Cardiac fibroblast (primary cell): ENCODE measurements around the gene ZNF444.

ENCODE experiments used
- DNase-seq, 2 donors: peaks; one replicate each; pipeline versions ENCODE4 v3.0.0 to v3.0.0-alpha.2; 2010; ENCODE audit warnings: low read depth in 2 of 2
- H3K4me3 ChIP-seq, 2 donors: replicated peaks in 1 of 2; 1 replicate in 1 of 2; 2 replicates in 1 of 2; pipeline ENCODE4 v1.5.1; 2011; ENCODE audit warnings: low read depth in 2 of 2, low read length in 2 of 2, mild to moderate bottlenecking in 2 of 2, moderate library complexity in 1 of 2
- CTCF ChIP-seq: IDR thresholded peaks from one replicate; pipeline ENCODE4 v1.5.1; 2011; ENCODE audit warnings: low read depth, mild to moderate bottlenecking, low read length, inconsistent platforms

Gene ZNF444

GRCh38 chr19:56114051-56114777 is 26.9 kb upstream of the ZNF444 start:
- no peak for DNase-seq
- H3K4me3 ChIP-seq, result no peak overlapping the region
- no peak for TF ChIP-seq CTCF

- DNase-seq, result no peak
- H3K4me3 ChIP-seq, result no peak overlapping the region
- no peak for TF ChIP-seq CTCF
Measured at GRCh38 chr19:56114778-56115110, 26.3 kb upstream of the ZNF444 start.

GRCh38 chr19:56115490-56115889 is 25.6 kb upstream of the ZNF444 start:
- H3K4me3 ChIP-seq, result no peak overlapping the region
- no peak for DNase-seq
- no peak for TF ChIP-seq CTCF

GRCh38 chr19:56116606-56117005 is 24.5 kb upstream of the ZNF444 start:
- DNase-seq, result no peak
- no peak overlapping the region for H3K4me3 ChIP-seq
- TF ChIP-seq CTCF, result no peak

- TF ChIP-seq CTCF, result no peak
- no peak overlapping the region for H3K4me3 ChIP-seq
- no peak for DNase-seq
Measured at GRCh38 chr19:56117376-56117884, 23.7 kb upstream of the ZNF444 start.

GRCh38 chr19:56117889-56118288 is 23.2 kb upstream of the ZNF444 start:
- no peak for DNase-seq
- no peak overlapping the region for H3K4me3 ChIP-seq
- TF ChIP-seq CTCF, result no peak
